GM12892 (cell line): Measurements from ENCODE around the gene TNPO3.

Source experiments
- POLR2A ChIP-seq: IDR thresholded peaks from 2 replicates; pipeline ENCODE4 v1.6.1; 2011; ENCODE audit warnings: low read depth, low read length, control low read depth
- POLR2AphosphoS5 ChIP-seq: IDR thresholded peaks from 2 replicates; pipeline ENCODE4 v1.6.1; 2011; ENCODE audit warnings: low read depth, low read length, control low read depth
- TAF1 ChIP-seq: IDR thresholded peaks from 2 replicates; pipeline ENCODE4 v1.6.1; 2011; ENCODE audit warnings: low read depth, mild to moderate bottlenecking, control low read depth, low read length, borderline replicate concordance

- no peak for TF ChIP-seq POLR2AphosphoS5
- no peak for TF ChIP-seq TAF1
- no peak for TF ChIP-seq POLR2A
Observed at GRCh38 chr7:128963327-128963757, 91.6 kb downstream of the TNPO3 start.
